ENCODE results near the gene GAL3ST1. TPM values are rescaled to one million over a fixed set of nuclear protein-coding genes. Genes with fewer than 3 reads are reported as not detected.

Gene GAL3ST1
- total RNA-seq, 6 experiments from 2014 or later, result not detected

DNA sequence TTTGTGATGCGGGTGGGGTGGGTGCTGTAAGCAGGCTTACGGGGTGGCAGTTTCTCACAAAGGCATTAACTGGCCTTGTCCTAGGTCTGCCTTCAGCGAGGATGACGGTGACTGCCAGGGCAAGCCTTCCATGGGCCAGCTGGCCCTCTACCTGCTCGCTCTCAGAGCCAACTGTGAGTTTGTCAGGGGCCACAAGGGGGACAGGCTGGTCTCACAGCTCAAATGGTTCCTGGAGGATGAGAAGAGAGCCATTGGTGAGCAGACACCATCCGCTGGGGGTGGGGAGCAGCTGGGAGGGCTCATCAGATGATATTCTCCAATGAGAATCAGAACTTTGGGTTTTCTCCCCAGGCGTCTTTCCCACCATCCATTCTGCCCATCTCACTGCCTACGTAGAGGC lies 38.3 kb upstream of the GAL3ST1 start:
- Mint-ChIP-seq H3K36me3 (ENCODE audit: low read depth) (no peaks in the 10 kb centered on the region), H3K27me3 (ENCODE audit: insufficient read depth) (no peaks in the 10 kb centered on the region; the same call in 1 of the 2 replicates), H3K9me3 (no peaks in the 10 kb centered on the region), H3K4me1 (ENCODE audit: low read depth) (peaks cover 32% of the 10 kb centered on the region), H3K27ac (no peak overlapping the region), H3K4me3 (no peak overlapping the region)
- TF ChIP-seq, protein P1, sequence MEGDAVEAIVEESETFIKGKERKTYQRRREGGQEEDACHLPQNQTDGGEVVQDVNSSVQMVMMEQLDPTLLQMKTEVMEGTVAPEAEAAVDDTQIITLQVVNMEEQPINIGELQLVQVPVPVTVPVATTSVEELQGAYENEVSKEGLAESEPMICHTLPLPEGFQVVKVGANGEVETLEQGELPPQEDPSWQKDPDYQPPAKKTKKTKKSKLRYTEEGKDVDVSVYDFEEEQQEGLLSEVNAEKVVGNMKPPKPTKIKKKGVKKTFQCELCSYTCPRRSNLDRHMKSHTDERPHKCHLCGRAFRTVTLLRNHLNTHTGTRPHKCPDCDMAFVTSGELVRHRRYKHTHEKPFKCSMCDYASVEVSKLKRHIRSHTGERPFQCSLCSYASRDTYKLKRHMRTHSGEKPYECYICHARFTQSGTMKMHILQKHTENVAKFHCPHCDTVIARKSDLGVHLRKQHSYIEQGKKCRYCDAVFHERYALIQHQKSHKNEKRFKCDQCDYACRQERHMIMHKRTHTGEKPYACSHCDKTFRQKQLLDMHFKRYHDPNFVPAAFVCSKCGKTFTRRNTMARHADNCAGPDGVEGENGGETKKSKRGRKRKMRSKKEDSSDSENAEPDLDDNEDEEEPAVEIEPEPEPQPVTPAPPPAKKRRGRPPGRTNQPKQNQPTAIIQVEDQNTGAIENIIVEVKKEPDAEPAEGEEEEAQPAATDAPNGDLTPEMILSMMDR (IDR thresholded peaks at IDR 0.05), result 0 out of 2 replicates have a peak, but pooled peaks have one; percentile 14
- DNase-seq, result no peak

DNA sequence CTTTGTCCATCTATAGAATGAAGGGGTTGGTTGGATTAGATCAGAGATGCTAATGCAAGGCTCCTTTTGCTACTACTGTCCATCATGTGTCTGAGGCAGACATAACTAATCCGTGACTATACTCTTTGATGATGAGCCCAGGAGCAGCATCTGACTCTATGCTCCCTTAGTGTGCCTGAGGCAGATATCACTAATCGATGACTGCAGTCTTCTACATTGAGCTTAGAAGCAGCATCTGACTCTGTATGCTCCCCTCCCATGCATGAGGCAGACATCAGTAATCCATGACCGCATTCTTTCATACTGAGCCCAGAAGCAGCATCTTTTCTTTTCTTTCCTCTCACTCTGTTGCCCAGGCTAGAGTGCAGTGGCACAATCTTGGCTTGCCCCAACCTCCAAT lies 36.7 kb upstream of the GAL3ST1 start:
- TF ChIP-seq, protein P1 (IDR thresholded peaks at IDR 0.05), result no peak
- no peak overlapping the region for H3K27ac Mint-ChIP-seq
- peak; percentile 46 for DNase-seq
- no peaks in the 10 kb centered on the region for H3K36me3 Mint-ChIP-seq (ENCODE audit: low read depth)
- peaks cover 45% of the 10 kb centered on the region for H3K4me1 Mint-ChIP-seq (ENCODE audit: low read depth)
- no peaks in the 10 kb centered on the region for H3K9me3 Mint-ChIP-seq
- no peak overlapping the region for H3K4me3 Mint-ChIP-seq
- no peaks in the 10 kb centered on the region; the same call in 1 of the 2 replicates for H3K27me3 Mint-ChIP-seq (ENCODE audit: insufficient read depth)

DNA sequence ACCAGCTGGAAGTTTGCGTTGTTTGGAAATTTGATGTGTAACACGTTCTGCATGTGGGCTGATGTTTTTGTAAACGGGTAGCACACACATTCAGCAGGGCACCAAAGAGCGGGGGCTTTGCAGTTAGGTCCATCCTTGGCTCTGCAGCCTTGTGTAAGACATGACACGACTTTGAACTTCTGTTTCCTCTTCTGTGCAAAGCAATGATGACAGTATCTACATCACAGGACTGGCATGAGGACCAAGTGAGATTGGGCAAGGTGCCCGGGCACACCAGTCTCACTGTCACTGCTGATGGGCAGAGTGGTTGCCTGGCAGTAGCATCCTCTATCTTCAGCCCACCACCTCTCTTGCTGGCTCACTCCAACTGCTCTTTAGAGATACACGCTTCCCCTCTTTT lies 35.8 kb upstream of the GAL3ST1 start:
- no peaks in the 10 kb centered on the region for H3K36me3 Mint-ChIP-seq (ENCODE audit: low read depth)
- no peaks in the 10 kb centered on the region for H3K9me3 Mint-ChIP-seq
- TF ChIP-seq, protein P1 (IDR thresholded peaks at IDR 0.05), result no peak
- peaks cover 54% of the 10 kb centered on the region for H3K4me1 Mint-ChIP-seq (ENCODE audit: low read depth)
- DNase-seq, result no peak
- no peaks in the 10 kb centered on the region; the same call in 1 of the 2 replicates for H3K27me3 Mint-ChIP-seq (ENCODE audit: insufficient read depth)
- H3K27ac Mint-ChIP-seq, result no peak overlapping the region; the same call in 1 of the 2 replicates
- no peak overlapping the region for H3K4me3 Mint-ChIP-seq

DNA sequence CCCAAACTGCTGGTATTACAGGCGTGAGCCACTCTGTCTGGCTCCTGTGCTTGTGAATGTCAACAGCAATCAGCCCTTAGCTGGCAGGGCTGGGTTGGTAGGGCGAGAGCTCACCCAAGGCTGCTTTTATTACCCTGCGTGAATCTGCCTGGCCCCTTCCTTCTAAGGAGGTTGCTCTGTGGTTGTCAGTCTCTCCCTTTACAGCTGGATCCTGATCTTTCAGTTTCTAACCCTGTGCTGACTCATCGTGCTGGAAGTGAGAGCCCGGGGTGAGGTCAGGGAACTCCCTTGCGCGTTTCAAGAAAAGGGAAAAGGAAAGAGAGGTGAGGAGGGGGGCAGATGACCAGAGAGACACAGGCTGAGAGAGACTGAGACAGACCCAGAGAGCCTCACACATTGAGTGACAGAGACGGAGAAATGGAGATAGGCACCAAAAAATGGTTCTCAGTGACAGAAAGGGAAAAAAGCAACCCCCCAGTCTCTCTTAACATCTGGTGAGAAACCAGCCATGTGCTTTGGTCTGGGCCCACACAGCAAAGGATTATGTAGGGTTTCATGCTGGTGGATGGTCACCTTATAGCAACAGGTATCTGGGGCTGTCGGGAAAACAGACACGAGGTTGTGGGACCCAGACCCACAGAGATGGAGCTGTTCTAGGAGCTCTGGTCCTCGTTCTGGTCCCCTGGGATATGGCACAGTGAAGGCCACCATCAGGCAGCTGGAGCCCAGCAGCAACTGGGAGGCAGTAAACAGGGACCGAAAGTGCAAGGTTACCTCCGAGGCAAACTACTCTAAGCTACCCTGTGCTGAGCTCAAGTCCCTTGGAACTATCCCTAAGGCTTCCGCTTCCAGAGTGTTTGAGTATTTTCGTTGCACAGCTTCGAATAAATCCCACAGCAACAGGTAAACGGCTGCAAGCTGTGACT lies 35.1 kb upstream of the GAL3ST1 start:
- peaks cover 55% of the 10 kb centered on the region for H3K4me1 Mint-ChIP-seq (ENCODE audit: low read depth)
- no peaks in the 10 kb centered on the region for H3K9me3 Mint-ChIP-seq
- H3K36me3 Mint-ChIP-seq (ENCODE audit: low read depth), result no peaks in the 10 kb centered on the region
- H3K27me3 Mint-ChIP-seq (ENCODE audit: insufficient read depth), result no peaks in the 10 kb centered on the region; the same call in 1 of the 2 replicates
- peak overlapping the region; percentile 84 for H3K27ac Mint-ChIP-seq
- peak overlapping the region; percentile 58 for H3K4me3 Mint-ChIP-seq
- TF ChIP-seq, protein P1 (IDR thresholded peaks at IDR 0.05), result no peak
- peak; percentile 74 for DNase-seq

DNA sequence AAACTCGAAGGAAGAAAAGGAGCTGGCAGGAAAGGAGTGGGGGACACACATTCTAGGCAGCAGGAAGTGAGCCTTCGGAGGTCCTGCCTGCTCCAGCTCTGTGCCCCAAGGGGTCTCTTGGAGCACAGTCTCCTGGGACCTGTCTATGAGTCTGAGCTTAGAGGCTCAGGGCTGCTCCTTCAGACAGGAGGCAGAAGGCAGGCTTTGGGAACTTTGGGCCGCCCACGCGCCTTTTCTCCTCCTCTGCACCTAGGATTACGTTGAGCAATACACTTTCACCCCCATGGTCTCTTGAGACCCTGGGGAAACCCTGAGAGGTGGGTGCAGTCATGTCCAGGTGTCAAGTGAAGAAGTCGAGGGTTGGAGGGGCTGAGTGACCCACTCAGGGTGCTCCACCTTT lies 33.5 kb upstream of the GAL3ST1 start:
- H3K27ac Mint-ChIP-seq, result no peak overlapping the region
- no peaks in the 10 kb centered on the region for H3K36me3 Mint-ChIP-seq (ENCODE audit: low read depth)
- H3K27me3 Mint-ChIP-seq (ENCODE audit: insufficient read depth), result no peaks in the 10 kb centered on the region; the same call in 1 of the 2 replicates
- H3K9me3 Mint-ChIP-seq, result no peaks in the 10 kb centered on the region
- H3K4me1 Mint-ChIP-seq (ENCODE audit: low read depth), result peaks cover 55% of the 10 kb centered on the region
- no peak for DNase-seq
- TF ChIP-seq, protein P1 (IDR thresholded peaks at IDR 0.05), result no peak
- H3K4me3 Mint-ChIP-seq, result no peak overlapping the region

Measured in HFFc6 (cell line).